Left ventricle myocardium inferior (tissue), 1 donor: ENCODE data around the gene PPP2R2D. TPM values are rescaled to one million over a fixed set of nuclear protein-coding genes. Genes with fewer than 3 reads are reported as not detected.
A peak's percentile ranks its signal among the peaks of the same experiment; 100 is the strongest.

Source experiments
- DNase-seq: peaks from one replicate; pipeline ENCODE4 v3.0.0-alpha.2; 2020
- H3K27ac ChIP-seq: fragments of 200-600 bp; replicated peaks from 2 replicates; pipeline ENCODE4 v1.8.0; 2021
- H3K27me3 ChIP-seq: fragments of 200-600 bp; 2 replicates; pipeline ENCODE4 v1.8.0; 2021; ENCODE audit warnings: low read depth
- H3K36me3 ChIP-seq: fragments of 200-600 bp; 2 replicates; pipeline ENCODE4 v1.8.0; 2021
- H3K4me1 ChIP-seq: fragments of 200-600 bp; 2 replicates; pipeline ENCODE4 v1.8.0; 2021
- H3K4me3 ChIP-seq: fragments of 200-600 bp; 2 replicates; pipeline ENCODE4 v1.8.0; 2021; ENCODE audit warnings: mild to moderate bottlenecking, moderate library complexity
- H3K9me3 ChIP-seq: fragments of 200-600 bp; replicated peaks from 2 replicates; pipeline ENCODE4 v1.8.0; 2021
- CTCF ChIP-seq: fragments of 200-600 bp; IDR thresholded peaks from 2 replicates; pipeline ENCODE4 v1.8.0; 2021; ENCODE audit warnings: antibody characterized with exemption, mild to moderate bottlenecking, borderline replicate concordance
- intact Hi-C: fragments of 100-400 bp; cut with micrococcal nuclease; formaldehyde crosslinking; loops from one replicate; pipeline ENCODE4 v1.11.0; 2022
- total RNA-seq: library from RNA; stranded (reverse); fragmentation: NEBNext Ultra II Directional; extraction: Animal tissue kit (Norgen Biotek cat#: 25700); gene quantifications from one replicate; pipeline ENCODE4 v1.2.1, GENCODE V29; 2021
- donor health status: DM: no; HTN: yes; CAD: no; lungs with severe emphysema.

Gene PPP2R2D
- total RNA-seq, 1 donor from 2014 or later = 38.2 TPM

DNA sequence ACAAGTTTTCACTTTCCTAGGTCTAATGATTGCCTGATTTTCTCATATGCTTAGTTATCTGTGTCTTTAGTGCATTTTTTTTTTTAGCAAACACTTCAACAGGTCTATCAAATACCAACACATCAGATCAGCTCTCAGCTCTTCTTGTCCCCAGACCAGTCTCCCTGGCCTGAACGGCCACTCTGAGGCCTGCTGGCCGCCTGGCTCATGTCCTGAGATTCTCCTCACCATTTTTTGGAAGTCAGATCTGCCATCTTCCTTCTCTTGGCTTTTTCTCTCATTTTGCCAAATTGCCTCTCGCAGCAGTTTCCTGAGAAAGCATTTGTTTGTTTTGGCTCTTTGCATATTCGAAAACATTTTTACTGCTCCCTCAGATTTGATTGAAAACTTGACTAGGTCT is 29.3 kb downstream of the PPP2R2D start:
- no peaks in the 10 kb centered on the region for H3K27me3 ChIP-seq
- no peak for DNase-seq
- TF ChIP-seq CTCF = no peak
- H3K4me3 ChIP-seq = no peak overlapping the region
- intact Hi-C loops = no loop called here
- H3K36me3 ChIP-seq = peaks cover 11% of the 10 kb centered on the region
- peaks cover 91% of the 10 kb centered on the region for H3K4me1 ChIP-seq
- H3K9me3 ChIP-seq = peaks cover 7% of the 10 kb centered on the region
- H3K27ac ChIP-seq = peak overlapping the region; percentile 61

DNA sequence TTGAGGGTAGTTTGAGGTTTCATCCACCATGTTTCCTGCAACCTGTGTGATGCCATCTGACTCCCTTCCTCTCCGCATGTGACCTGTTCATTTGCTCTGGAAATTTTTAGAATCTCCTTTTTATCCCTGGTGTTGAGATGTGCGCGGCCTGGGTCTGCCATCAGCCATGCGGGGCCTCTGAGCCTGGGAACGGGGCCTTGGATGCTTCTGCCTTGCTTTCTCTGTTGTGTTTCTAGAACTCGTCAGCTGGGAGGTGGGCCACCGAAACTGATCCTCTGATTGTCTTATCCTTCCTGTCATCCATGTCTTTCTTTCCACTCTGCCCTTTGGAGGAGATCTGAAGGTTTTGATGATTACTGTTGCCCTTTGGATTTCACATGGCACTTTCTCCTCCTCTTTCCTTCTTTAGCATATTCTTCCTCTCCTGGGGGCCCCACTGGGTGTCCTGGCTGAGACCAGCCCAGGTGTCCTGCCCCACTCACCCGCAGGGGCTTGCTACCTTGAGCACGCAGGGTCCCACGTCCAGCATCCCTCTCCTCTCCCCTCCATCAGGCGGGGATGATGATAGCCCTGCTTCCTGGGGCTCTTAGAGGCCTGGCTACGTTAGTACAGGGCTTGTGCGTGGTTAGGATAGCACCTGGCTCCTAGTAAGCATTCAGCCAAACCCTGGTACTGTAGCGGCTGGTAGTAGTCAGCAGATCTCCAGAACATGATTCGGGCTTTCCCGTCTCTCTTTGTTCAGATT is 29.9 kb downstream of the PPP2R2D start:
- Histone ChIP-seq H3K27ac (peak overlapping the region; percentile 64), H3K9me3 (peaks cover under 1% of the 10 kb centered on the region), H3K36me3 (peaks cover 11% of the 10 kb centered on the region), H3K4me3 (no peak overlapping the region), H3K27me3 (no peaks in the 10 kb centered on the region), H3K4me1 (peaks cover 93% of the 10 kb centered on the region)
- TF ChIP-seq CTCF = no peak
- intact Hi-C loops = no loop called here
- DNase-seq = no peak

DNA sequence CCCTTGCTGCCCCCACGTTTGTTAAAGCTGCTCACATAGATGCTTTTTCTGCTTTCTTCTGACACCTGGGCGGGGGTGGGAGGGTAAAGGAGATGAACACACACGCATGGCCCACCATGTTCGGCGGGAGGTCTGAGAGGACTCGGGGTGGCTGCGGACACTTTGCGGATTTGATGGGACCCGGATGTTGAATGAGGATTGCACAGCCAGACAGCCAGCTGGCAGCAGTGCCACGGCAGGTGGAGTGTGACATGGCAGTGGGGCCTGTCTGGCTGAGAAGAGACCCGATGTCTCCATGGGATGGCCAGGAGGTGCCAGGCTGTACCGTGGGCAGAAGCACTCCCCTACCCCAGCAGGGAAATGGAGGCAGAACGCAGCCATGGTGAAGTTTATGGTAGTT is 31.2 kb downstream of the PPP2R2D start:
- Histone ChIP-seq H3K9me3 (no peaks in the 10 kb centered on the region), H3K4me1 (peaks cover 91% of the 10 kb centered on the region), H3K4me3 (no peak overlapping the region), H3K27me3 (no peaks in the 10 kb centered on the region), H3K27ac (peak overlapping the region; percentile 64), H3K36me3 (peaks cover 17% of the 10 kb centered on the region)
- TF ChIP-seq CTCF = no peak
- DNase-seq = no peak
- intact Hi-C loops = no loop called here

- Histone ChIP-seq H3K4me1 (peaks cover 91% of the 10 kb centered on the region), H3K27me3 (no peaks in the 10 kb centered on the region), H3K36me3 (peaks cover 28% of the 10 kb centered on the region), H3K4me3 (no peak overlapping the region), H3K27ac (peak overlapping the region; percentile 1), H3K9me3 (no peaks in the 10 kb centered on the region)
- no peak for DNase-seq
- TF ChIP-seq CTCF = no peak
- intact Hi-C loops = no loop called here
Observed at GRCh38 chr10:131933016-131933695, 32.3 kb downstream of the PPP2R2D start.

- no peak for DNase-seq
- H3K4me3 ChIP-seq = no peak overlapping the region
- H3K9me3 ChIP-seq = no peaks in the 10 kb centered on the region
- peaks cover 91% of the 10 kb centered on the region for H3K4me1 ChIP-seq
- H3K27me3 ChIP-seq = no peaks in the 10 kb centered on the region
- peaks cover 34% of the 10 kb centered on the region for H3K36me3 ChIP-seq
- intact Hi-C loops = no loop called here
- no peak for TF ChIP-seq CTCF
- no peak overlapping the region for H3K27ac ChIP-seq
Observed at GRCh38 chr10:131933696-131934086, 32.9 kb downstream of the PPP2R2D start.
